SK-N-SH (cell line): ENCODE results near the gene NOTUM. TPM values are rescaled to one million over a fixed set of nuclear protein-coding genes. Genes with fewer than 3 reads are reported as not detected.

Experiments
- CTCF ChIA-PET: fragments of 300-600, 350-600 bp; formaldehyde crosslinking; extraction: SDS; loops from one replicate; lab custom pipeline; 2021; lab: Yijun Ruan, JAX
- POLR2A ChIA-PET: fragments of 350-600 bp; sonication (Branson Sonifier 250); formaldehyde crosslinking; extraction: SDS; loops from one replicate; lab custom pipeline; 2020; ENCODE audit warnings: antibody characterized with exemption, inconsistent platforms; lab: Yijun Ruan, JAX
- DNase-seq: peaks from one replicate; pipeline ENCODE4 v3.0.0; 2012
- H2AFZ ChIP-seq: fragments of 200-600 bp; sonication (generic); 2 replicates; pipeline ENCODE4 v1.8.1; 2016; ENCODE audit warnings: antibody characterized with exemption, mild to moderate bottlenecking, low read depth
- H3F3A ChIP-seq: fragments of 200-600 bp; sonication (generic); replicated peaks from 2 replicates; pipeline ENCODE3; 2016; ENCODE audit warnings: antibody characterized with exemption, mild to moderate bottlenecking; ENCODE audit not compliant: insufficient read depth
- H3K27ac ChIP-seq, 2 experiments: fragments of 200-500 bp in 1 of 2; fragments of 200-600 bp in 1 of 2; sonication (Bioruptor generic) in 1 of 2; sonication (generic), shearing (Covaris generic) in 1 of 2; 2 replicates each; pipeline versions ENCODE4 v1.5.1 to v1.6.1; 2014 to 2016; ENCODE audit warnings: low read depth in 2 of 2, inconsistent platforms in 1 of 2, low read length in 1 of 2, mild to moderate bottlenecking in 1 of 2, mixed read lengths in 1 of 2
- H3K27me3 ChIP-seq: fragments of 200-600 bp; sonication (generic), shearing (Covaris generic); 2 replicates; pipeline ENCODE4 v1.6.1; 2016; ENCODE audit warnings: mixed run types; ENCODE audit not compliant: insufficient read depth
- H3K36me3 ChIP-seq, 2 experiments: fragments of 200-500 bp in 1 of 2; fragments of 200-600 bp in 1 of 2; sonication (Bioruptor generic) in 1 of 2; sonication (generic) in 1 of 2; replicated peaks in 1 of 2; 2 replicates each; pipeline versions ENCODE3 to v1.5.1; 2014 to 2016; ENCODE audit warnings: low read length in 1 of 2, mild to moderate bottlenecking in 1 of 2; ENCODE audit not compliant: insufficient read depth in 2 of 2, control insufficient read depth in 1 of 2
- H3K4me1 ChIP-seq, 2 experiments: fragments of 200-500 bp in 1 of 2; fragments of 200-600 bp in 1 of 2; sonication (Bioruptor generic) in 1 of 2; sonication (generic), shearing (Covaris generic) in 1 of 2; 2 replicates each; pipeline versions ENCODE4 v1.5.1 to v1.6.1; 2014 to 2016; ENCODE audit warnings: low read depth in 1 of 2, low read length in 1 of 2, mixed run types in 1 of 2; ENCODE audit not compliant: insufficient read depth in 2 of 2, control insufficient read depth in 1 of 2
- H3K4me2 ChIP-seq: fragments of 200-600 bp; sonication (generic), shearing (Covaris generic); 2 replicates; pipeline ENCODE4 v1.6.1; 2017; ENCODE audit warnings: mixed run types
- H3K4me3 ChIP-seq, 2 experiments: fragments of 200-500 bp in 1 of 2; fragments of 200-600 bp in 1 of 2; sonication (Bioruptor generic) in 1 of 2; sonication (generic), shearing (Covaris generic) in 1 of 2; 2 replicates each; pipeline versions ENCODE4 v1.5.1 to v1.8.1; 2014 to 2016; ENCODE audit warnings: low read depth in 2 of 2, inconsistent platforms in 1 of 2, low read length in 1 of 2, mild to moderate bottlenecking in 1 of 2, mixed read lengths in 1 of 2, moderate library complexity in 1 of 2
- H3K79me2 ChIP-seq: fragments of 200-600 bp; sonication (generic); 2 replicates; pipeline ENCODE4 v1.8.1; 2017; ENCODE audit warnings: mild to moderate bottlenecking; ENCODE audit not compliant: insufficient read depth
- H3K9ac ChIP-seq: fragments of 200-600 bp; sonication (generic); 2 replicates; pipeline ENCODE4 v1.6.1; 2017; ENCODE audit warnings: mixed run types
- H3K9me2 ChIP-seq: fragments of 200-600 bp; sonication (generic); 2 replicates; pipeline ENCODE4 v1.6.1; 2017; ENCODE audit warnings: mixed run types
- H3K9me3 ChIP-seq: fragments of 200-600 bp; sonication (generic); 2 replicates; pipeline ENCODE4 v1.6.1; 2017; ENCODE audit warnings: mixed run types, mild to moderate bottlenecking, moderate library complexity
- H4K20me1 ChIP-seq: fragments of 200-600 bp; sonication (generic); 2 replicates; pipeline ENCODE4 v1.6.1; 2017; ENCODE audit warnings: mild to moderate bottlenecking, mixed run types; ENCODE audit not compliant: insufficient read depth
- ELF1 ChIP-seq: IDR thresholded peaks from 2 replicates; pipeline ENCODE4 v1.4.0; 2012
- FOSL2 ChIP-seq: IDR thresholded peaks from 2 replicates; pipeline ENCODE4 v1.4.0; 2012; ENCODE audit warnings: low read depth, mild to moderate bottlenecking, moderate library complexity, borderline replicate concordance
- FOXJ3 ChIP-seq: sonication (generic); formaldehyde crosslinking; IDR thresholded peaks from 2 replicates; pipeline ENCODE4 v1.5.1; 2020; ENCODE audit warnings: mild to moderate bottlenecking, missing genetic modification reagents
- FOXM1 ChIP-seq: IDR thresholded peaks from 2 replicates; pipeline ENCODE4 v1.4.0; 2012; ENCODE audit warnings: low read depth, mild to moderate bottlenecking
- GABPA ChIP-seq: IDR thresholded peaks from 2 replicates; pipeline ENCODE4 v1.4.0; 2012; ENCODE audit warnings: low read depth, mild to moderate bottlenecking
- MXI1 ChIP-seq: IDR thresholded peaks from 2 replicates; pipeline ENCODE4 v1.6.1; 2012; ENCODE audit warnings: mild to moderate bottlenecking, low read depth, low read length, improper control_type of control experiment
- NFIC ChIP-seq: IDR thresholded peaks from 2 replicates; pipeline ENCODE4 v1.4.0; 2012; ENCODE audit warnings: borderline replicate concordance
- RAD21 ChIP-seq: IDR thresholded peaks from 2 replicates; pipeline ENCODE4 v1.6.1; 2012; ENCODE audit warnings: mild to moderate bottlenecking, low read length
- TAF1 ChIP-seq: IDR thresholded peaks from 2 replicates; pipeline ENCODE4 v1.6.1; 2012; ENCODE audit warnings: low read depth, mild to moderate bottlenecking, low read length, moderate library complexity, borderline replicate concordance
- TCF12 ChIP-seq: IDR thresholded peaks from 2 replicates; pipeline ENCODE4 v1.4.0; 2012
- USF1 ChIP-seq: IDR thresholded peaks from 2 replicates; pipeline ENCODE4 v1.4.0; 2012; ENCODE audit warnings: low read depth, borderline replicate concordance
- USF2 ChIP-seq: fragments of 150-350 bp; IDR thresholded peaks from 2 replicates; pipeline ENCODE4 v1.6.1; 2017; ENCODE audit warnings: antibody characterized with exemption, low read length, low read depth, borderline replicate concordance
- YY1 ChIP-seq: IDR thresholded peaks from 2 replicates; pipeline ENCODE4 v1.4.0; 2012; ENCODE audit warnings: low read depth, mild to moderate bottlenecking
- WGBS: methylation state at CpG from one replicate; pipeline ENCODE4 v1.1.6; 2017; ENCODE audit warnings: low lambda C conversion rate; 5-methylcytosine and 5-hydroxymethylcytosine counted together
- polyA plus RNA-seq, 3 experiments: library from polyadenylated mRNA; depleted of rRNA; stranded (reverse); fragments of >200 nt; gene quantifications; 2 replicates each; pipeline ENCODE4 v1.2.3, GENCODE V29; 2012
- TF ChIP-seq, protein P1 (sequence below): IDR thresholded peaks from 2 replicates; pipeline ENCODE4; 2012
- TF ChIP-seq, protein P2 (sequence below): fragments of 200-600 bp; sonication (generic); IDR thresholded peaks from 2 replicates; pipeline ENCODE4 v1.6.1; 2017; ENCODE audit warnings: antibody characterized with exemption, mild to moderate bottlenecking, moderate library complexity
- TF ChIP-seq, protein P3 (sequence below): IDR thresholded peaks from 2 replicates; pipeline ENCODE4 v1.4.0; 2012; ENCODE audit warnings: low read depth

NOTUM gene
- polyA plus RNA-seq, 1 of the 3 experiments (the other 2 are of a cell fraction) = 0.33 TPM

- H3K36me3 ChIP-seq = peaks cover 0 to 7% of the 10 kb centered on the region in 2 experiments
- WGBS = 88% methylated on average over 10 of the region's 14 CpGs
- H3K9me3 ChIP-seq = no peaks in the 10 kb centered on the region
- no peak overlapping the region for H3K9ac ChIP-seq
- peaks cover 3 to 12% of the 10 kb centered on the region in 2 experiments; a peak in 3 of 4 replicates for H3K4me1 ChIP-seq
- H3K27me3 ChIP-seq = no peaks in the 10 kb centered on the region
- H3K4me3 ChIP-seq = no peak overlapping the region
- no peak overlapping the region for H3K27ac ChIP-seq
- no peaks in the 10 kb centered on the region for H4K20me1 ChIP-seq
- POLR2A ChIA-PET = no interaction called here
- H3K9me2 ChIP-seq = no peaks in the 10 kb centered on the region
- CTCF ChIA-PET = interaction anchor here (0.7 to 6.3 kb wide), 3 partner anchors 22 to 45 kb away, joined by 3 to 56 read pairs (median 43); partner anchors contain the start of genes CENPX and NOTUM
- H3K4me2 ChIP-seq = no peak overlapping the region
- peaks cover 21% of the 10 kb centered on the region for H3F3A ChIP-seq
- TF ChIP-seq TCF12 (no peak), TAF1 (no peak), MXI1 (no peak), FOXM1 (no peak), GABPA (no peak), FOSL2 (no peak)
- TF ChIP-seq, protein P1, sequence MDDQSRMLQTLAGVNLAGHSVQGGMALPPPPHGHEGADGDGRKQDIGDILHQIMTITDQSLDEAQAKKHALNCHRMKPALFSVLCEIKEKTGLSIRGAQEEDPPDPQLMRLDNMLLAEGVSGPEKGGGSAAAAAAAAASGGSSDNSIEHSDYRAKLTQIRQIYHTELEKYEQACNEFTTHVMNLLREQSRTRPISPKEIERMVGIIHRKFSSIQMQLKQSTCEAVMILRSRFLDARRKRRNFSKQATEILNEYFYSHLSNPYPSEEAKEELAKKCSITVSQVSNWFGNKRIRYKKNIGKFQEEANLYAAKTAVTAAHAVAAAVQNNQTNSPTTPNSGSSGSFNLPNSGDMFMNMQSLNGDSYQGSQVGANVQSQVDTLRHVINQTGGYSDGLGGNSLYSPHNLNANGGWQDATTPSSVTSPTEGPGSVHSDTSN = no peak
- TF ChIP-seq, protein P2, sequence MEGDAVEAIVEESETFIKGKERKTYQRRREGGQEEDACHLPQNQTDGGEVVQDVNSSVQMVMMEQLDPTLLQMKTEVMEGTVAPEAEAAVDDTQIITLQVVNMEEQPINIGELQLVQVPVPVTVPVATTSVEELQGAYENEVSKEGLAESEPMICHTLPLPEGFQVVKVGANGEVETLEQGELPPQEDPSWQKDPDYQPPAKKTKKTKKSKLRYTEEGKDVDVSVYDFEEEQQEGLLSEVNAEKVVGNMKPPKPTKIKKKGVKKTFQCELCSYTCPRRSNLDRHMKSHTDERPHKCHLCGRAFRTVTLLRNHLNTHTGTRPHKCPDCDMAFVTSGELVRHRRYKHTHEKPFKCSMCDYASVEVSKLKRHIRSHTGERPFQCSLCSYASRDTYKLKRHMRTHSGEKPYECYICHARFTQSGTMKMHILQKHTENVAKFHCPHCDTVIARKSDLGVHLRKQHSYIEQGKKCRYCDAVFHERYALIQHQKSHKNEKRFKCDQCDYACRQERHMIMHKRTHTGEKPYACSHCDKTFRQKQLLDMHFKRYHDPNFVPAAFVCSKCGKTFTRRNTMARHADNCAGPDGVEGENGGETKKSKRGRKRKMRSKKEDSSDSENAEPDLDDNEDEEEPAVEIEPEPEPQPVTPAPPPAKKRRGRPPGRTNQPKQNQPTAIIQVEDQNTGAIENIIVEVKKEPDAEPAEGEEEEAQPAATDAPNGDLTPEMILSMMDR = no peak
- TF ChIP-seq, all 33 proteins: peak for 0
- Histone ChIP-seq H3K79me2 (peaks cover 11% of the 10 kb centered on the region), H2AFZ (no peak overlapping the region)
- no peak for DNase-seq
These were observed 37.9 kb upstream of the NOTUM start for GRCh38 chr17:81998691-81999438.

GRCh38 chr17:81998212-81998611, 37.2 kb upstream of the NOTUM start:
- Histone ChIP-seq H3K4me2 (no peak overlapping the region), H3K4me1 (peaks cover 0 to 8% of the 10 kb centered on the region in 2 experiments; a peak in 3 of 4 replicates), H3K9me3 (no peaks in the 10 kb centered on the region), H4K20me1 (no peaks in the 10 kb centered on the region), H3K79me2 (peaks cover 11% of the 10 kb centered on the region), H3K36me3 (peaks cover 0 to 9% of the 10 kb centered on the region in 2 experiments), H3K27ac (no peak overlapping the region), H2AFZ (no peak overlapping the region), H3F3A (peaks cover 14% of the 10 kb centered on the region), H3K9ac (no peak overlapping the region), H3K4me3 (no peak overlapping the region), H3K27me3 (no peaks in the 10 kb centered on the region), H3K9me2 (no peaks in the 10 kb centered on the region)
- WGBS = 94% methylated on average over 7 of the region's 7 CpGs
- CTCF ChIA-PET = interaction anchor here (5.9 to 6.3 kb wide), 2 partner anchors 23 to 37 kb away, joined by 43 to 56 read pairs; partner anchors contain the start of genes CENPX and NOTUM
- no peak for DNase-seq
- POLR2A ChIA-PET = no interaction called here
- no peak for TF ChIP-seq FOXM1
- no peak for TF ChIP-seq YY1
- no peak for TF ChIP-seq ELF1
- no peak for TF ChIP-seq NFIC
- TF ChIP-seq, protein P3, sequence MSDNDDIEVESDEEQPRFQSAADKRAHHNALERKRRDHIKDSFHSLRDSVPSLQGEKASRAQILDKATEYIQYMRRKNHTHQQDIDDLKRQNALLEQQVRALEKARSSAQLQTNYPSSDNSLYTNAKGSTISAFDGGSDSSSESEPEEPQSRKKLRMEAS = no peak
- no peak for TF ChIP-seq FOXJ3 (CRISPR knock-in tag)
- no peak for TF ChIP-seq USF1
- TF ChIP-seq GABPA = no peak
- TF ChIP-seq RAD21 = no peak
- TF ChIP-seq USF2 = no peak
